Left hindlimb (tissue), 1 donor: ENCODE data around the gene MLXIP.

ENCODE experiments used
- DNase-seq: peaks from one replicate; pipeline ENCODE4 v3.0.0-alpha.2; 2018

The MLXIP gene

DNA sequence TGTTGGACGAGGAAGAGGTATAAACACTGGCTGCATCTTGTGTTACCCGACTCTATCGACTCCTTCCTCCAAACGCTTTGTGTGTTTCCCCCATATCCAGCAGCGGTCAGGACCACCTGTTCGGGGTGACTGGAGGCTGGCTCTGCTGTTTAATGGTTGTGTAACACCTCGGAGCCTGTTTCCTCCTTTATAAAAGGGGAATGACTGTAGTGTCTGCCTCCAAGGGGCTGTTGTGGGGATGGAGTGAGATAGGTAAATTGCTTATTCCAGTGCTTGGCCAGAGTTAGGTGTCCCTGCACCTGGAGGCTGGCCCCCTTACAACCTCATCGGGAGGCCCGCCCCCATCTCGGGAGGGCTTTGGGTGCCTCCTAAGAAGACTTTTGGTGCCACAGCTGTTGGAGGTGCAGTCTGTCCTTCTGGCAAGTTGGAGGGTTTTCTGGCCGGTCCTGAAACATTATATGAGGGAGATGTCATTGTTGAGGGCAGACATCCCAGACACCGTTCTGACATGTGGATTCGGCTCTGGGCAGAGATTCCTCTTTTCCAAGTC lies 1.1 kb downstream of the MLXIP start:
- no peak for DNase-seq

DNA sequence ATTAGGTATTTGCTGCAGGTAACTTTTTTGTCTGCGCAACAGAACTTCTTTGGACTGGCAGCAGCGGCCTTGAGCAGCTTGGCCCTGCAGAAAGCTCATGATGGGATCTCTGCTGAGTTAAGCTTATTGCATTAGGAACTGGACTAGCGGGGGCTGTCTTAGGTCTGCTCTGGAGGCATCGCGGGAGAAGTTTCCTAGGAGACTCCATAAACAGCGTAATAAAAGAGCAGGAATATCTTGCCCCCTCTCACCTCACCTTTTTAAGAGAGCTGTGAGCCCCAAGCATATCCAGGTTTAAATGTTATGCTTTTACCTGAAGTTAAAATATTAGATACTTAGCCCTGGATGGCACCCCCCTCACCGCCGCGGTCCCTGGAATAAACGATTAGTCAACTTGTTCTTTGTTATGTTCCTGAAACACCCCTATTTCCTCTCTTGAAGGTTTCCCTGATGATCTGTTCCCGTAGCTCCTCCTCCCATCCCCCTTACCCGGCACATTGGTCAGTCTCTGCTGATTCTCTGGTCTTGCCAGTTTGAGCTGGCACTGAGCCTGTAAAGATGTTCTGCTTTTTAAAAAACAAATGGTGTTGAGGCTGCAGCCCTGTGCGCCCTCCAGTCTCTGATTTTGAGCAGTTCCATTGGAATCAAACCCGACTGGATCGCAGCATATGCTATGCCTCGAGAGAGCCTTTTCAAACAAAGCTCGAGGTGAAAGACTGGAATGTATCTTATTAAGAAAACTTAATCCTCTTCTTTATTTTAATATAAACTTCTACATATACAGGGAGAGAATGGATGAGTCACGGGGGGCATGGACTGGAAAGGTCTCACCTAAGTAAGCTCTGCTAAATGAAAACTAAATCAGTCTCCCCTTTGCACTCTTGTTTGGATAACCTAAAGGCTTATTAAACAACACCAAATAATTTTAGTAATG lies 1.9 kb downstream of the MLXIP start:
- DNase-seq: no peak

GRCh38 chr12:122081083-122081696 lies 2.6 kb downstream of the MLXIP start:
- no peak for DNase-seq

DNA sequence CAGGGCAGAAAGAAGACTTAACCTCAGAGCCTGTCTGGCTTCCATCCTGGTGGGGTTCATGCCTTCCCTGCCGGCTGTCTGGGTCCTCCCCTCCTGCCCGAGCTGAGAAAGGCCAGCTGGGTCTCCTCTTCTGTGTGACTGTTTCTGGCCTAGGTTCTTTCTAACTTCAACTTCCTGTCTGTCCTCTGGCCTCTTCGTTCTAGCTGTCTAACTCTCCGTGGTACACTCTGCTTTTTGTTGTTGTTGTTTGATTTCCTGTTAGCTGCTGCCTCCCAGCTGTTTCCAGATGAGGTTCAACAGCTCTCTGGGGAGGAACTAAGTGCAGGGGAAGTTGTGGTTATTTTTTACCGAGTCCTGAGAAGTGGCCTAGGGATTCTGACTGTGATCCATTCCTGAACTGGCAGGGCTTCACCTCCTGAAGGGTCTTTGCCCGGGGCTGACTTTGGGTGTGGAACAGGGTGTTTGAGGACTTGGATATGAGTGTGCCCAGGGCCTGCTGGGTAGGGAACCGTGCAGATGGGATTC lies 3.2 kb downstream of the MLXIP start:
- DNase-seq: no peak

- no peak for DNase-seq
These were observed 4.2 kb downstream of the MLXIP start for GRCh38 chr12:122082621-122083356.

DNA sequence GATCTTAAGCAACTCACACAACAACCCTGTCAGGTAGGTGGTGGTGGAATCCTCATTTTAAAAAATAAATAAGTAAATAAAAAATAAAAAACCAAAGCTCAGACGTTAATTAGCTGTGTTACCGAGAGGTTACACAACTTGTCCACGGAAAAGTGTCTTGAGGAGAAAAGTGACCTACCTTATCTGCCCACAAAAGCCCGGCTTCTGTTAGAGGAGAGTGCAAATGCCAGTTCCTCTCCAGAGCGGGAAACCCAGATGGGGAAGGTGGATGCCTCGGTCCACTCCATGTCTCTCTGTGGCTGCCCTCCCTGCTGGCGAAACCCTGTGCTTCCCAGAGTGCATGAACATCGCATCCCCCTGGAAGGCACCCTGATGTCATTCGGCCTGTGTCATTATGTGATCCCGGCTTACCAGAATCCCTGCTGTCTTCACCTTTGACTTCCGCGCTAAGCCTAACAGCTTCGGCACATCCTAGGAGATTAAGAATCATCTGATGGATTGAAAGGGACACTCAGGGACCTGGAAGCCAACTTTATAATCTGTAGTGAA lies 6.4 kb downstream of the MLXIP start:
- DNase-seq: no peak

DNA sequence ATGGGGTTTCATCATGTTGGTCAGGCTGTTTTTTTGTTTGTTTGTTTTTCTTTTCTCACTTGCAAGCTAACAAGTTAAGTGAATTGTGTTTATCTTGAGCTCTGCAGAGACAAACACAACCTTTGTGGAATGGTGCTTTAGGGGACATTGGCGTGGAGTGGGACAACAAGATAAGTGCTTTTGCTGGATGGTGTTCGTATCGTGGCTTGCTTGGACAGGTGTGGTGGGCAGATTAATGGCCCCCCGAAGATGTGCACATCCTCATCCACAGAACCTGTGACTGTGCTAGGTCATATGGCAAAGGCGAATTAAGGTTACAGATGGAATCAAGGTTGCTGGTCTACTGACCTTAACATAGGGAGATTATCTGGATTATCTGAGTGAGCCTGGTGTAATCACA lies 7.0 kb downstream of the MLXIP start:
- no peak for DNase-seq

DNA sequence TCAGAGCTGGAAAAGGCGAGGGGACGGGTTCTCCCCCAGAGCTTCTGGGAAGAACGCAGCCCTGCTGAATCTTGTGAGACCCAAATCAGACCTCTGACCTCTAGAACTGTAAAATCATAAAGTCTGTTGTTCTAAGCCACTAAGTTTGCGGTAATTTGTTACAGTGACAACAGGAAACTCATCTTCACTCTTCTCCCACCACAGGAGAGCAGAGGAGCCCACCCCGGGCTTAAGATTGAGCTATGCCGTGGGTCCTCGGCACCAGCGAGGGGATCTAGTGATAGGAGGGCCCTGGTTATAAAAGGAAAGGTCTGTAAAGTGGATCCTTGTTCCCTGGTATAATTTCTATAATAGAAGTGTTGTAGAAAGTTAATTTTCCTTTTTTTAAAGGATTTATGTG lies 7.6 kb downstream of the MLXIP start:
- no peak for DNase-seq

GRCh38 chr12:122086641-122087285 lies 8.2 kb downstream of the MLXIP start:
- no peak for DNase-seq

DNA sequence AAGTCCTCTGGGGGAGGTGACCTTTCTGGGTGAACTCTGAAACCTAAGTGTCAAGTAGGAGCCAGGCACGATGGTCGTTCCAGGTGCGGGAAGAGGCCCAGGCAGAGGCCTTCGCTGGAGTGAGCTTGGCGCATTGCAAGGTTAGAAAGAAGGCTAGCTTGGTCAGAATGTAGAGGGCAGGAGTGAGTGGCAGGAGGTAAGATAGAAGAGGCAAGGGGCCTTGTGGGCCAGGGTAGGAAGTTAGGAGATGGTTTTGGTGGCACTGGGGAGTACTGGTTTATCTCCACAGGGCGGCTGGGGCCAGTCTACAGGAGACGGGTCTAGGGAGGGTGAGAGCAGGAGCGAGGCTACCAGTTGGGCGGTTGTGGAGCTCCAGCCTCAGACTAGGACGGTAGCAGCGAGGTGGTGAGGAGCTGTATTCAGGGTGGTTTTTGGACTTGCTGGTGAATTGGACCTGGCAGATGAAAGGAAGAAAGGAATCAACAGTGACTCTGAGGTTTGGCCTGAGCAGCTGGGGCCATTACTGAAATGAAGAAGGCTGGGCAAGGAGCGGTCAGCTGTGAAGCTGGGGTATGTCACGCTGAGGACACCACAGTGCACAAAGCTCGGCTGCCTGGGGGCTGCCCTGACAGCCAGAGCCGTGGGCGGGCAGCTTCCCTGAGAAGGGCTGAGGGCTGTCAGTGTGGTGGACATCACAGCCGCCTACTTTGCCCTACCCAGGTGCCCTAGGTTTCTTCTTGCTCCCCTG lies 9.0 kb downstream of the MLXIP start:
- DNase-seq: no peak

DNA sequence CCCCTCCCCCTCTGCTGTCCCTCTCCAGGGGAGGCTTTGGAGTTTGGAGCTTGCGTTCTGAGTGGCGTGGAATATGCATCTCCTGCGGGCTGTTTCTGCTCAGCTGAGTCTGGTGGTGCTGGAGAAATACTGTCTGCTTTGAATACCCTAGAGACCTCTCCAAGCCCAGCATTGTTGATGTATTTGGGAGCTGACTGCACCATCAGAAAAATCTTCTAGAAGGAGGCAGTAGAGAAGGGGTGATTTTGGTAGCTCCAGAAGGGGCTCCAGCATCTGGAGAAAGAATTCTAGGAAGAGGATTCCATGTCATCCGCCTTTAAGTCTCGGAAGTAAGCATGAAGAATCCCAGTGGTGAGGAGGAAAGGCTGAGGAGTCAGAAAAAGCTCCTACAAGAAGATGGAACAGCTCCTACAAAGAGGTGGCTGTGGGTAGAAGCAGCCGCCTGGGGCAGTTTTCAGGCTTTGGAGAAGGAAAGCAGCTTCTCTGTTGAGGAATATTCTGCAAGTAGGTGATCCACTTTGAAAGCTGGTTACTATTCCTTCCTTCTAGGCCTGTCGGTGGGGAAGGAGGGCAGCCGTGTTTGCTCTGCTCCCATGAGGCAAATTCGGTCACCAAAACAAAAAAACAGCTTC lies 9.7 kb downstream of the MLXIP start:
- DNase-seq: no peak

- no peak for DNase-seq
These were observed 10.5 kb downstream of the MLXIP start for GRCh38 chr12:122089077-122089476.

DNA sequence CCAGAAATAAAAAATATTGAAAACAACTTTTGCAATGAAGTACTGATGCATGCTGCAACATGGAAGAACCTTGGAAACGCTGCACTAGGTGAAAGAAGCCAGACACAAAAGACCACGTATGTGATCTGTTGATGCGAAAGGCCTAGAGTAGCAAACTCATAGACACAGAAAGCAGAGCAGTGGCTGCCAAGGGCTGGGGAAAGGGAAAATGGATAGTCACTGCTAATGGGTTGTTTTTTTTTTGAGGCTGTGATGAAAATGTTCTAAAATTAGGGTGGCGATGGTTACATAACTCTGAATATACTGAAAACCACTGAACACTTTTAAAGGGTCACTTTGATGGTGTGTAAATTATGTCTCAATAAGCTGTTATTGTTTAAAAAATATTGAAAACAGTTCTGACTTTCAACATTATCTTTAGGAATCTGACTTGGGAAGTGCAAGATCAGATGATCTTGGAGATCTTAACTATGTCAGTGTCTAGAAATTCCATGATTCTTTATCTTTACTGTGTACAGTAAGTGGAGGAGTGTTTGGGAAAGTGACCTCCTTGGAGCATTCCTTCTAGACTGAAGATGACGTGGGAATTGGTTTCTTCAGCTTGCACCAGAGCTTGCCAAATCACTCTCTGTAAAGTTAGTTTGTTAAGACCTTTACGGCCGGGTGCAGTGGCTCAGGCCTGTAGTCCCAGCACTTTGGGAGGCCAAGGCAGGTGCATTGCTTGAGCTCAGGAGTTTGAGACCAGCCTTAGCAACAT lies 12.4 kb downstream of the MLXIP start:
- no peak for DNase-seq

GRCh38 chr12:122093098-122093883 lies 14.7 kb downstream of the MLXIP start:
- no peak for DNase-seq

GRCh38 chr12:122094137-122094734 lies 15.7 kb downstream of the MLXIP start:
- DNase-seq: no peak

DNA sequence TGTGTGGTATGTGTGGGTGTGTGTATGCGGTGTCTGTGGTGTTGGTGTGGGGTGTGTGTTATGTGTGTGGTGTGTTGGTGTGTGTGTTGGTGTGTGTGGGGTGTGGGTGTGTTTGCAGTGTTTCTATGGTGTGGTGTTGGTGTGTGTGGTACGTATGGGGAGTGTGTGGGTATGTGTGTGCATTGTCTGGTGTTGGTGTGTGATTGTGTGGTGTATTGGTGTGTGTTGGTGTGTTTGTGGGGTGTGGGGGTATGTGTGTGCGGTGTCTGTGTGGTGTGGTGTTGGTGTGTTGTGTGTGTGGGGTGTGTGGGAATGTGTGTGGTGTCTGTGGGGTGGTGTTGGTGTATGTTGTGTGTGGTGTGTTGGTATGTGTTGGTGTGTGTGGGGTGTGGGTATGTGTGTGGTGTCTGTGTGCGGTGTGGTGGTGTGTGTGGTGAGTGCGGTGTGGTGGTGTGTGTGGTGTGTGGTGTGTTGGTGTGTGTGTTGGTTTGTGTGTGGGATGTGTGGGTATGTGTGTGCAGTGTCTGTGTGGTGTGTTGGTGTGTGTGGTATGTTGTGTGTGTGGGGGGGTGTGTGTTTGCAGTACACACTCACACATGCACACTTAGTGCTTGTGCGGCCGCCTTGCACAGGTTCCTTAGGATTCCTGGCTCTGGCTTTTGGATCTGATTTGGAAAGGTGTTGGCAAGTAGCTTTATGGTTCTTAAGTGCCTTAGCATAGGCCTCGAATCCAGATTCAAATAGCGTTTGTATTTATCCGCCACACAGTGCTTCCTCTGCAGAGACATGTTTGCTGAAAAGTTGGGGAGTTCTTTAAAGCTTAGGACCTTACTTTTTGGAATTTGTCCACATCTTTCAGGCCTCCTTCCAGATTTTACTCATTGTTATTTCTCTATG lies 16.4 kb downstream of the MLXIP start:
- no peak for DNase-seq

GRCh38 chr12:122096014-122096413 lies 17.5 kb downstream of the MLXIP start:
- no peak for DNase-seq
